ENCODE results near the gene ALOX5AP.

- no peak for TF ChIP-seq CTCF (IDR thresholded peaks at IDR 0.05; ENCODE audit: insufficient read depth, low read length)
- TF ChIP-seq POLR2AphosphoS5 (IDR thresholded peaks at IDR 0.05; ENCODE audit: low read depth) = no peak
- no peak for TF ChIP-seq REST (IDR thresholded peaks at IDR 0.05; ENCODE audit: insufficient replicate concordance, low read depth)
- TF ChIP-seq GABPA (IDR thresholded peaks at IDR 0.05; ENCODE audit: low read depth) = no peak
- TF ChIP-seq SPI1 (IDR thresholded peaks at IDR 0.05; ENCODE audit: borderline replicate concordance, low read depth) = no peak
These were observed 1.3 kb downstream of the ALOX5AP start for GRCh38 chr13:30736461-30737320.
